ENCODE measurements around the gene SLC39A7.
A peak's percentile ranks its signal among the peaks of the same experiment; 100 is the strongest.

The SLC39A7 gene

DNA sequence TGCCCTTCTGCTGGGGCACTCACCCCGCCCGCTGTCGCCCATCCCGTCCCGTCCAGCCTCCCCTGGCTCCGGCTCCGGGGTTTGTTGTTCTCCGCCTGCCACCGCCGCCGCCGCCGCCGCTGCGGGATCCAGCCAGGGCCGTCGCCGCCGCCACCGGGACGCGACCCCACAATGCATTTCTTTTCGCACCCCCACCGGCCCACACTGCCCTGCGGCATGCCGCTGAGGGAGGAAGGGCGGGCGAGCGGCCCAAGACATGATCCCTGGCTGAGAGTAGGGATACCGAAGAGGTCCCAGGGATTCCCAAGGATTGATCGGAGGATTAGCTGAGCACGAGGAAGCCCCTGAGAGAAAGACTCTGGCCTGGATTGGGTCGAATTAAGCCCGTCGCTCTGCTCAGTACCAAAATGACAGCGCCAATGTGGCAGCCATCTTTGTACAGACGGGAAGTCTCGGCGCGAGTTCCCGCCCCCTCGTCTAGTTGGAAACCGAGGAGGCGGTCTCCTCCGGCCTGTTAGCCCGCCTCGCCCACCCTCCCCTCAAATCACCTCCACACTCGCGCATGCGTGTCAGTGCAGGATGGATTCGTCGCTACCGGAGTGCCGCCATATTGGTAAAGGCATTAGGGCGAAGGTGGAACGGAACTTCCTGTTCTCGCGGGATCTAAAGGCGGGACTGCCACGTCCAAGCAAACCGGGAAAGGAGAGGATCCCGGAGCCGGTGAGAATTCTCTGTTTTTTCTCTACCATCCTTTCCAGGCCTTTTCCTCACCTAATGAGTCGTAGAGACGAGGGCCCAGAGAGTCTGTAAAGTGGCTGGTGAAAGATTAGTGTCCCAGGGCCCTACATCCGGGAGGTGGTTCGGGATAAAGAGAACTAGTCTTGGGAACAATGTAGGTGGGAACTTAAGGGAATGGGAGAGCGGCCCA lies at the start of gene SLC39A7, which contains the start of gene RXRB:
Gene SLC39A7, plus strand, starts transcription at position 649 of the 928 bp plus-strand sequence. CDS start 379 bp downstream, outside the sequence.
Gene RXRB, minus strand, starts transcription at position 447 of the 928 bp plus-strand sequence. Its CDS starts 189 bp downstream, at position 258.
- peak; percentile 93 for DNase-seq

GRCh38 chr6:33151050-33151449 lies 49.6 kb upstream of the SLC39A7 start:
- DNase-seq = no peak

DNA sequence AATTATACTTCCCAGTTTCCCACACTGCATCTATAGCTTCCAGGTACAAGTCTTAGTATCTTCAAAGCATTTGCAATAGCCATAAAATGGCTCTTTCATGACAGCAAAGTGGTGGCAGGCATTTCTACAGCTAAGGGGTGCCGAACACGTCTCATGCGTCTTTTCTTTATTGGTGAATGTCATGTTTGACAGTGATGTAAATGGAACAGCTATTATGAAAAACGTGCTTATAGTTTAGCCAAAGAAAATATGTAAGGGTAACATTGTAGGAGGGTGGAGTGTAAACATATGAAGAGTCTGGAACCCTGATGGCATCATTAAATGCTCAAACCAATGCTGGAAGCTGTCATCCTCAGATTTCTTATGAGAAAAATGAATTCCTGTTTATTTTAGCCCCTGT lies 46.3 kb upstream of the SLC39A7 start:
- no peak for DNase-seq

DNA sequence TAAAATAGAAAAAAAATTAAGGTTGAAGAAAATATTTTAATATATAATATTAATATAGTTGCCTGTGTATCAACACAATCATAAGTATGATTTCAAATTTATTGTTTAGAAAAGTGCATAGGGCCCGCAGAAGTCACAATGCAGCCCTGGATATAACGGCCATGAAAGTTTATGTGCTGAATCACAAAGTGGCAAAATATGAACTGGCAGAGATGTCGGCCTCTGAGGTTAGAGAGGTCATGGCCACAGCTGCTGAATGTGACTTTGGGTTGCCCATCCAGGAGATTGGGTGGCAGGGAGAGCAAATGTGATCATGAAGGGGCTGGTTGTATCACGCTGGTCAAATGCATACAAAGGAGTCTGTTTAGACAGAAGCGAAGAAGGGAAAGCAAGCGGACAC lies 44.1 kb upstream of the SLC39A7 start:
- DNase-seq = no peak

GRCh38 chr6:33156964-33157363 lies 43.7 kb upstream of the SLC39A7 start:
- DNase-seq = no peak

GRCh38 chr6:33160096-33160495 lies 40.6 kb upstream of the SLC39A7 start:
- no peak for DNase-seq

DNA sequence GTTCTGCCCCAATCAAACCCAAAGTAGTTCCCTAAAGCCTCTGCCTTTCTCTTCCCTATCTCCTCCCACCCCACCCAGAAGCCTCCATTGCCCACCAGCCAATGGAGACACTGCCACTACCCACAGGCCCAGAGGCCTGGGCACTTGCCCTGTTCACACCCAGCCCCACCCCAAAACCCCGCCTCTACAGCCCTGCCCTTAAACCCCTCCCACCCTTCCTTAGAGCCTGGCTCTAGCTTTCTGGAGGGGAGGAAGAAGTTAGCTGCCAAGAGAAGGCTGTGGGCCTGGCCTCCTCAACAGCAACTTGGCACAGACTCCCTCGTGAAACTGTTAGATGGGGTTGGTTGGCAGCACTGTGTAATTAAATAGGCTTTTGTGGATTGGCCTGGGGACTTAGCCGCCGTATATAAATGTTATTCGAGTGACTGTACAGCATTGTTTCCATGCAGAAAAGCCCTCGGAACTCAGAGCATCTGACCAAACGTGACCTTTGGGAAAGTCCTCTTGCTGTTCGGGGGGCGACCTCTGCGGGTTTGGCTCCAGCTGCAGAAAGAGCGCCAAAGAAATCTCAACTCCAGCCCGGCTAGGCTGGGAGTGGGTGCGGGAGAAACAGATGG lies 39.8 kb upstream of the SLC39A7 start:
- DNase-seq = no peak

DNA sequence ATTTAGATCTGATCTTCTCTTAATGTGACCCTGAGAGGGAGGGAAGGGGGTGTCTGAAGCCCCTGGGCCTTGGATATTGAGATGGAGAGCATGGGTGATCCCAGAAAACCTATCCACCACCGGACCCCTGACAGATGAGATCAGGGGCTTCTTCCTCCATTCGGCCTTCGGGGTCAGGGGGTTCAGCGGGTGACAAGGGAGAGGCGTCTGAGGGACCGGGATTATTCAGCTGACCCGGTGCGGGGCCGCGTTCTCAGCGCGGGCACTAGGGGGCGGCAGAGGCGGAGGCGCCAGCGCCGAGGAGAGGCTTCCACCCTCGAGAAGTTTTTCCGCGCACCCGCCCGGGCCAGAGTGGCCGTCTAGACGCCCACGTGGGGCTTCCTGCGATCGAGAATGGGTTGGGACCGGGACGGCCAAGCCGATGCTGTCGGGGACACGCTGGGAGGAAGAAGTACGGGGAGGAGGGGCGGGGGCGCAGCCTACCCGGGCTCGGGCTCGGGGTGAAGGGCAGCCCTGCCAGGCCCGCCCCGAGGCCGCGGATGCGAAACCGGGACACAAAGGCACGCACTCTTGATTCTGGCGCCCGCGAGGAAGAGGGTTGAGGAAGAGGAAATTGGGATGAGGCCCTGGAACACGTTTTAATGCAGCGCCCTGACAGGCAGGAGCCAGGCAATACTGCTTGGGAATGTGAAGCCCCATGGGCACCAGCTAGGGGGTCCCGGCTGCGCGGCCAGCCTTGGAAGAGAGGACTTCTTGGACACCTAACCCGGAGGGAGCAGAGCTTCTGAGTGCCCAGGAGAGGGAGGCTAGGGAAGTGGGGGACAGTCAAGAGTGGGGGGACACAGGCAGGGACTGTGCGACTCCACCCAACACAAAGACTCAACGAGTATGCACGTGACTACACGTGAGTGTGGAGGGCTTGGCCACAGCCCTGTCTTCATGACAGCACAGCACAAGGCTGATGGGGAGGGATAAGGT lies 39.0 kb upstream of the SLC39A7 start:
- peak; percentile 0 for DNase-seq

DNA sequence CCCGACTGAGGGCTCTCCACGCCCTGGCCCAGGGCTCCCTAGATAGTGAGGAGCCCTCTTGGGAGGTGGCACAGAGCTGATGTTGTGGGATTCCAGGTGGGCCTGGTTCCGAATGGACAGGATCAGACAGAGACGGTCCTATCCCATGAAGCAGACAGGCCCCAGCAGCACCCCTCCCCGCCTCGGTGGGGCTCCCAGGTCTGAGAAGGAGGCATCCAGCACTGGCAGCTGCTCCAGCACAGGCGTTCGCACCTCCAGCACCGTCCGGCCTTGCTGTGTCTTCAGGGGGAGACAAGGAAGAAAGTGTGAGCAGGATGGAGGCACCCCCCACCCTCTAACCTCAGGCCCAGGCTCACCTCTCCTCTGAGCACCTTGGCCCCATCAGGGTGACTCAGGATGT lies 37.1 kb upstream of the SLC39A7 start:
- no peak for DNase-seq

DNA sequence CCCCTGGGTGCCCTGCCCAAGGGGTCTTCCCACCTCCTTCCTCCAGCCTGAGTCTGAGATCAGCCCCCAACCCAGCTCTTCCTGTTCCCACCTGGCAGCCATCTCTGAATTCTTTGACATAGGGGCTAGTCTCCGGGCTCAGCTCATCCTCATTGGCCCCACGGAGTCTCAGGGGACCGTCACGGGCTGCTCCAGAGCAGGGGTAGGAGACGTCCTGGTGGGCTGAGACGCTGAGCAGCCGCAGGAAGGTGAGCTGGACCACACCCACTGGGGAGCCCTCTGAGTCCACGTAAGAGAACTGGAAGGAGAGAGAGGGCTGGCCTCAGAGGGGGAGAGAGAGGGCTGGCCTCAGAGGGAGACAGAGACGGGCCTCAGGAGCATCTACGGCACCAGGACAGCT lies 36.5 kb upstream of the SLC39A7 start:
- DNase-seq = no peak

DNA sequence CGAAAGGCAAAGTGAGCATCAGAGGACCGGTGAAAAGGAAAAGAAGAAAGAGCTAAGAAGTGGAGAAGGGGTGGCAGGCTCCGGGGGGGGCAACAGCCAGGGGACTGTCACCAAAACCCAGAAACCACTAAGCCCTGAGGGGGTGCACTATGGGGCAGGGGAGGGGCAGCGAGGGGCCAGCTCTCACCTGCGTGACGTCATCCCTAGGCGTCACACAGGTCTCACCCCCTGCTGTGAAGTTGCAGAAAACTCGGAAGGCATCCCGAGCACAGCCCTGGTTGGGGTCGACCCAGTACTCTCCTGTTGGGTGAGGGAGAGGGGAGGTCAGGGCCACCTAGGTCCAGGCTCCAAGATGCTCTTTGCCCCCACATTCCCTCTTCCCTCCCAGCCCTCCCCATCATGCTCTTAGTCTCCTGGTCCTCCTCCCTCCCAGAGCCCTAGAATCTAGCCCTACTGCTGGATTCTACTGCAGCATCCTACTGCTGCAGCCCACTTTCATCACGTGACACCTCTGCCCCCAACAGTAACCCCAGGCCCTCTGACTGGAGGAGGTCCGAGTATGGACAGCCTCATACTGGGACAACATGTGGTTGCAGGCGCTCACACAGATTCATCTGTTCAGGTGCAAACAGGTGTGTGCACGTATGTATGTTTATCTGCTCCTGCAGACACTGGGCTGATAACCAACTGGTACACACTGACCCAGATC lies 35.8 kb upstream of the SLC39A7 start:
- DNase-seq = no peak

DNA sequence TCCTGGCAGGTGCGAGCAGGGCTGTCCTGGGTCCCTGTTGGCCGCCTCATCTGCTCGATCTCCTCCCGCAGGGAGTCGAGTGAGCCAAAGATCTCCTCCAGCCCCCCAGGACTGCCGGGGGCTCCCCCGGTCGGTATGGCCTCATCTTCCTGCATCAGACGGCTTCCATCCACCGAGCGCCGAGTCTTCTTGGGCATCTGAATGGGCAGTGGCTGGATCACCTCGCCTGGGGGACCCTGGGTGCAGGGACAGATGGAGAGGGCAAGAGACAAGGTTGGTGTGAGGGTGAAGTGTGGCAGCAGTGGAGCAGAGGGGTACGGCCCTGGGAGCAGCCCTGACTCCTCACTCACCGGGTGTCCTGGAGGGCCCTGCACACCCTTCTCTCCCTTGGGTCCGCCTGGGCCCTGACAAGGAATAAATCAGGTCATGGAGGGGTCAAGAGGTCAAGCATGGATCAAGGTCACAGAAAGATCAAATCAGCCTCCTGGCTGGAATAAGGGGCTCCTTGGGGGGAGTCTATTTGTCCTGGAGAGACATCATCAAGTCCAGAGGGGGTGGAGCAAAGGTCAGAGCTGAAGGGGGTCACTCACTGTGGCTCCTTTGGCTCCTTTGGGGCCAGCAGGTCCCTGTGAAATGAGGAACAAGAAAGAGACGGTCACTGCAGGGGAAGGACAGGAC lies 34.9 kb upstream of the SLC39A7 start:
- DNase-seq = no peak

DNA sequence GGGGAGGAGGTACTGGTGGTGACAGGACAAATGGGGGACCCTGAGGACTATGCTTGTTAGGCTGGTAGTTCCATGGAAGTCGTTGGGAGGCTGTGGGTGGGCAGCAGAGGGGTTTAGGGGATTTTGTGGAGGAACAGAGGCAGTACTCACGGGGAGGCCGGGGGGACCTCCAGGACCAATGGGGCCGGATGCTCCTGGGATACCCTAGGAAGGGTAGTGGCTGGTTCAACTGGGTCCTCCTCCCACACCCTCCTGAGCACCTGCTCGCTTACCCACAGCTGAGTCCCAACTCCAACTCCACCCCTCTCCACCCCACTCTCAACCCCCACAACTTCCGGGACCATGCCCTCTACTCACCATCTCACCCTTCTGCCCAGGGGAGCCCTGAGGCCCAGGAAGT lies 34.3 kb upstream of the SLC39A7 start:
- no peak for DNase-seq

DNA sequence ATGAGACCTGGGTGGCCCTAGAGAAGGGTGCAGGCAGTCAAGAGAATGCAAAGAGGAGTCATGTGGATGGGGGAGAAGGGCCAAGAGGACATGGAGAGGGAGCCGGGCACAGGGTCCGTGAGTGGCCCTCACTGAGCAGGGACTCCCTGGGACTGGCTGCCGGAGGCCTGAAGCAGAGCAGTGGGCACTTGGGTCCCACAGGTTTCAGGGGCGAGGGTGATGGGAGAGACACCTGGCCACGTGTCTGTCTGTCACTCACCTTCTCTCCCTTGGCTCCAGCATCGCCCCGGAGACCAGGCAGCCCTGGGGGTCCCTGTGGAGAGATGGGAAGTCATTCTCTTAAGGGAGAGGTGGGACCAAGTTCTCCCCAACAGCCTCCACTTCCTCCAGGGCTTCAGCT lies 33.9 kb upstream of the SLC39A7 start:
- no peak for DNase-seq

- no peak for DNase-seq
These were observed 33.0 kb upstream of the SLC39A7 start for GRCh38 chr6:33167374-33168283.

GRCh38 chr6:33168284-33168601 lies 32.4 kb upstream of the SLC39A7 start:
- DNase-seq = no peak

DNA sequence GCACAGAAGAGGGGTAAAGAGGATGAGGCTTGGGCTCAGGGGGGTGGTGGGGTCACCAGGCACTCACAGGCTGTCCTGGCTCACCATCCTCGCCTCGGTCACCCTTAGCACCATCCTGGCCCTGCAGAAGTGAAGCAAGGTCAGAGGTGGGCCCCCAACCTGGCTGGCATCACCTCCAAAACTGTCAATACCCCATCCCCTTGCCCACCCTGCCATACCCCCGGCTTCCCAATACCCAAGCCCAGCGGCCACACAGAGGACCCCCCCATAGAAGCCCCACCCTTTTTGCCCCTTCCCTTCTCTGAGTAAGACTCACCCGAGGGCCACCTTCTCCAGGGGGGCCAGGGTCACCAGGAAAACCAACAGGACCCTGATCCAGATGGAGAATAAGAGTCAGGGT lies 32.0 kb upstream of the SLC39A7 start:
- DNase-seq = no peak

DNA sequence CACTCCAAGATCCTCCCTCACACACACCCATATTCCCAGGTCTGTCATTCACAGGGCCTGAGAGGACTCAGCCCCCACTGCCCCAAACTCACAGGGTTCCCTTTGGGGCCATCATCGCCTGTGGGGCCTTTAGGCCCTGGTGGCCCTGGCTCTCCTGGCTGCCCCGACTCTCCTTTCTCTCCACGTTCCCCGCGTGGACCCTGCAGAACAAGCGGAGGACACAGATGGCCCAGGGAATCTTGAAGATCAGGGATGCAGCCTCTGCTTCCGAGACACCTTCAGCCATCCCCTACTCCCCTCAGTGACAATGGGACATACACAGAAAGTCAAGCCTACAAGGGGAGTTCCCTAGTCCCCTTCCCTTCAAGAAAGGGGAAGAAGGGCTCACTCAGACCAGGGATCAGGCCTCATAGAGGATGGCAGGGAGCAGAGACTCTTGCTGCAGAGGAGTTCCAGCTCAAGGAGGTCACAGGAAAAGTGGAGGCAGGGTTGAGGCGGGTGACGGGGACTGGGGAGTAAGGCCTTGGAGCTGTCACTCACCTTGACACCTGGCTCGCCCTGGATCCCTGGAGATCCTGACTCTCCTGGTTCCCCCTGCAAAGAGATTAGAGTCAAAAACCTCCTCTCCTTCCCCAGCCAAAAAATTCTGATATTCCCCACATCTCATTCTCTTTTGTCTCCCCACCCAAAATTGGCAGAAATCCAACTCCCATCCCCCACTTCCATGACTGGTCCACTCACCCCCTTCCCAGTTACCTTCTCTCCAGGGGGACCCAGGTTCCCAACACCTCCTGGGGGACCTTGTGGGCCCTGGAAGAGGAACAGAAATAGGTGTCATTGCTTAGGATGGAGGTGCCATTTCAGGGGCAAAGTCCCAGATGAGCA lies 31.1 kb upstream of the SLC39A7 start:
- DNase-seq = no peak

GRCh38 chr6:33170176-33171015 lies 30.3 kb upstream of the SLC39A7 start:
- DNase-seq = no peak

Data from NCI-H1092 treated with DMSO at 0.1 percent for 48 hours (cell line).